GM12873 (cell line): ENCODE measurements around the gene SORL1-AS1.

Source experiments
- CTCF ChIP-seq: IDR thresholded peaks from 2 replicates; pipeline ENCODE4 v1.5.1; 2012; ENCODE audit warnings: low read depth, mild to moderate bottlenecking, moderate library complexity, low read length, control low read depth; ENCODE audit not compliant: insufficient read depth; ENCODE audit errors: missing control alignments

The SORL1-AS1 gene

DNA sequence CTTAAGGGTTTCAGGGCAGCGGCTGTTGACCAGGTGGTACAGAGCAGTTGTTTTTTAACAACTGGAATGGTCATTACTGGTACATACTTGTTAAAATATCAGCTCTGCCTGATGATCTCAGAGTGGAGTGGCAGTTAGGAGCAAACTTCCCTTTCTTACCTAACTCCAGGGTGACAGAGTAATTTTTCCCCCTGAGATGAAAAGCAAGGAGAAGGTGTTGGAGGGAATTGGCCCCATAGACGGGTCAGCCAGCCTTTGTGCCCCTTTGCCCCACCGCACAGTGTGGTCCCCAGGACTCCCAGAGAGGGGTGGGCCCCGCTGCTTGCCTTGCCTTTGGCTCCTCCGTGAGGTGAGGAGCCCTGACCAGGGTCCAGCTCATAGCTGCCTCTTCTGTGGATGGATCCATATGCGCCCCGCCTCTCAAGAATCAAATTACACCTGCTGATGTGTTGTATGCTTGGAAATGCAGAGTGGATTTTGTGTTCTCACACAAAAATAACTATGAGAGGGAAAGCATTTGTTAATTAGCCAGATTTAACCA is 27.0 kb upstream of the SORL1-AS1 start:
- no peak for TF ChIP-seq CTCF

GRCh38 chr11:121478895-121479697 is 26.3 kb upstream of the SORL1-AS1 start:
- TF ChIP-seq CTCF = no peak

GRCh38 chr11:121478226-121478894 is 25.6 kb upstream of the SORL1-AS1 start:
- TF ChIP-seq CTCF = no peak

- TF ChIP-seq CTCF = no peak
These were observed 23.7 kb upstream of the SORL1-AS1 start for GRCh38 chr11:121476379-121477032.

DNA sequence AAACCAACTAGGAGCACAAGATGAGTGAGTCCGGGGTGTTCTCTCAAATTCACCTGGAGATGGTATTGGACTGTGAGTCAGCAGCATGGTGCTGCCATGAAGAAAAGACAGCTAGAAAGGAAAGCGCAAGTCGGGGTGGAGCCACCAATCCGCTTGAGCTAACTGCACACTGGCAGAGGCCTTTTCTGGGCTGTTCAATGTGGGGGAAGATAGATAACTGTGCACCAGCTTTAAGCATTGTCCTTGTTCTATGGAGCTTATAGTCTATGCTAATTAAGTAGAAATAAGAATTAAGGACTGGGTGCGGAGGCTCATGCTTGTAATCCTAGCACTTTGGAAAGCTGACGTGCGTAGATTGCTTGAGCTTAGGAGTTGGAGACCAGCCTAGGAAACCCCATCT is 21.9 kb upstream of the SORL1-AS1 start:
- TF ChIP-seq CTCF = no peak

DNA sequence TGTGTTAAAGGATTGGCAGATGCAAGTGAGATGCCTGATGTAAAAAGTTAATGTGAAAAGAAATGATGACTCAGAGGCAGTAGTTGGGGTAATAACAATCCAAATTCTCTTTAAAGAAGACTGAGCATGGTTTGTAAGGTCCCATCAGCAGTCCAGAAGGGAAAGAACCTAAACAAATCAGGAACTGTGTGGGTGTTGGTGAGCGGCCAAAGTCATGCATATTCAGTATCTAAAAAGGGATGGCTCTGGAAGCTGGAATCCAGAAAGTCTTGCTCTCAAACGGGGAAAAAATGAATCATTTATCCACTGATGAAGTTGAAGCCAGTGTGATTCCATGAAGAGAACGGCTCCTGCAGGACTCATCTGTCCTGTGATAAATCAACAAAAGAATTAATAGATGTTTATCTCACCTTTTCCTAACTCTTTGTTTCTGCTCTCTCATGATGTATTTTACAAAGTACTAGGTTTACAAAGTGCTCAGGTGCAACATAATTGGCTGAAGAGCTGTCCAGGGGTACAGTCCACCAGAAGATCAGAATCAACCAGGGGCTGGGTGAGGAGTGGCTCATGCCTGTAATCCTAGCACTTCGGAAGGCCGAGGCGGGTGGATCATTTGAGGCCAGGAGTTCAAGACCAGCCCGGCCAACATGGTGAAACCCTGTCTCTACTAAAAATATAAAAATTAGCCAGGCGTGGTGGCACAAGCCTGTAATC is 20.5 kb upstream of the SORL1-AS1 start:
- TF ChIP-seq CTCF = no peak
